Upper lobe of left lung (tissue), 4 donors: Measurements from ENCODE around the gene CHRND.

Source experiments
- CTCF ChIP-seq, 6 experiments: fragments of 450-650 bp in 4 of 6; fragments of 200-600 bp in 2 of 6; sonication (generic) in 2 of 6; IDR thresholded peaks; one replicate each; pipeline ENCODE4 v1.5.1; 2016 to 2019; ENCODE audit warnings: antibody characterized with exemption in 6 of 6
- EP300 ChIP-seq, 4 donors: sonication (generic); formaldehyde crosslinking; IDR thresholded peaks; one replicate each; pipeline ENCODE4 v1.5.1; 2017; ENCODE audit warnings: antibody characterized with exemption in 4 of 4, control low read depth in 2 of 4
- POLR2A ChIP-seq, 4 donors: fragments of 450-650 bp; IDR thresholded peaks; one replicate each; pipeline ENCODE4 v1.5.1; 2016 to 2017; ENCODE audit warnings: antibody characterized with exemption in 4 of 4, mild to moderate bottlenecking in 2 of 4
- POLR2AphosphoS5 ChIP-seq, 2 donors: sonication (generic); formaldehyde crosslinking; IDR thresholded peaks; one replicate each; pipeline ENCODE4 v1.5.1; 2017; ENCODE audit warnings: antibody characterized with exemption in 2 of 2

GRCh38 chr2:232511336-232511890 is 14.5 kb upstream of the CHRND start:
- TF ChIP-seq CTCF (IDR thresholded peaks at IDR 0.05) (no peak), POLR2AphosphoS5 (IDR thresholded peaks at IDR 0.05) (no peak), POLR2A (IDR thresholded peaks at IDR 0.05) (no peak), EP300 (IDR thresholded peaks at IDR 0.05) (no peak)
